Measurements from ENCODE around the gene TTC39C.

The TTC39C gene

GRCh38 chr18:23981369-23981980 lies 33.1 kb upstream of the TTC39C start:
- H3K4me1 ChIP-seq (ENCODE audit: low read length) = peaks cover 13% of the 10 kb centered on the region
- H3K4me2 ChIP-seq (ENCODE audit: low read length) = peak overlapping the region; percentile 38
- H3K9me3 ChIP-seq (ENCODE audit: insufficient read depth, low read length) = peaks cover 4% of the 10 kb centered on the region; the same call in 1 of the 2 replicates
- TF ChIP-seq, protein P1, sequence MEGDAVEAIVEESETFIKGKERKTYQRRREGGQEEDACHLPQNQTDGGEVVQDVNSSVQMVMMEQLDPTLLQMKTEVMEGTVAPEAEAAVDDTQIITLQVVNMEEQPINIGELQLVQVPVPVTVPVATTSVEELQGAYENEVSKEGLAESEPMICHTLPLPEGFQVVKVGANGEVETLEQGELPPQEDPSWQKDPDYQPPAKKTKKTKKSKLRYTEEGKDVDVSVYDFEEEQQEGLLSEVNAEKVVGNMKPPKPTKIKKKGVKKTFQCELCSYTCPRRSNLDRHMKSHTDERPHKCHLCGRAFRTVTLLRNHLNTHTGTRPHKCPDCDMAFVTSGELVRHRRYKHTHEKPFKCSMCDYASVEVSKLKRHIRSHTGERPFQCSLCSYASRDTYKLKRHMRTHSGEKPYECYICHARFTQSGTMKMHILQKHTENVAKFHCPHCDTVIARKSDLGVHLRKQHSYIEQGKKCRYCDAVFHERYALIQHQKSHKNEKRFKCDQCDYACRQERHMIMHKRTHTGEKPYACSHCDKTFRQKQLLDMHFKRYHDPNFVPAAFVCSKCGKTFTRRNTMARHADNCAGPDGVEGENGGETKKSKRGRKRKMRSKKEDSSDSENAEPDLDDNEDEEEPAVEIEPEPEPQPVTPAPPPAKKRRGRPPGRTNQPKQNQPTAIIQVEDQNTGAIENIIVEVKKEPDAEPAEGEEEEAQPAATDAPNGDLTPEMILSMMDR (IDR thresholded peaks at IDR 0.05; ENCODE audit: low read depth, low read length) = no peak
- H3K27ac ChIP-seq (ENCODE audit: low read length) = no peak overlapping the region
- H3K9ac ChIP-seq (ENCODE audit: low read length) = no peak overlapping the region
- no peaks in the 10 kb centered on the region for H3K79me2 ChIP-seq (ENCODE audit: low read length)
- peak overlapping the region; percentile 19; the same call in 1 of the 2 replicates for H3K4me3 ChIP-seq (ENCODE audit: low read length)
- H2AFZ ChIP-seq (ENCODE audit: low read depth, low read length) = no peak overlapping the region
- no peaks in the 10 kb centered on the region for H4K20me1 ChIP-seq (ENCODE audit: insufficient read depth, low read length)
- H3K27me3 ChIP-seq (ENCODE audit: low read depth, low read length) = no peaks in the 10 kb centered on the region
- H3K36me3 ChIP-seq (replicated peaks; ENCODE audit: low read depth, low read length) = no peaks in the 10 kb centered on the region

GRCh38 chr18:23982155-23983079 lies 32.1 kb upstream of the TTC39C start:
- H3K9ac ChIP-seq (ENCODE audit: low read length) = no peak overlapping the region
- no peak overlapping the region for H3K27ac ChIP-seq (ENCODE audit: low read length)

DNA sequence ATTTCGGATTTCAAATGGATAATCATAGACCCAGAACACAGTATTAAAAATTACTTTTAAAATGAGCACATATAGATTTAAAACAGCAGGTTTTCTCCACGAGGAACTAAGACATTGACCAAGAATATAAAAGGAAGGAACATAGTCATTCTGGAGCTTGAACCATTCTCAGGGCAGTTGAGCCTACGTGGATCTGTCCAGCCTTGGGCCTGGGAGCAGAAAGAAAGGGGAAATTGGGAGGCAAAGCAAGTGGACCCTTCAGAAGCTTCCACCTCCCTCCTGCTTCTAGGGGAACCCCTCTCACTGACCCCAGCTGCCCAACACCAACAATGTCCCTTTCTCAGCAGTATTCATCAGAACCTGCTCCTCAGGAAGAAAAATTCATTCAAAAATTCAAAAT lies 31.4 kb upstream of the TTC39C start:
- no peaks in the 10 kb centered on the region for H3K79me2 ChIP-seq (ENCODE audit: low read length)
- TF ChIP-seq, protein P1 (IDR thresholded peaks at IDR 0.05; ENCODE audit: low read depth, low read length) = no peak
- no peak for TF ChIP-seq EZH2phosphoT487 (IDR thresholded peaks at IDR 0.05; ENCODE audit: low read depth)
- no peaks in the 10 kb centered on the region for H3K36me3 ChIP-seq (replicated peaks; ENCODE audit: low read depth, low read length)
- no peak overlapping the region for H3K9ac ChIP-seq (ENCODE audit: low read length)
- H3K4me3 ChIP-seq (ENCODE audit: low read length) = no peak overlapping the region
- no peaks in the 10 kb centered on the region for H3K27me3 ChIP-seq (ENCODE audit: low read depth, low read length)
- no peak overlapping the region for H3K4me2 ChIP-seq (ENCODE audit: low read length)
- H3K4me1 ChIP-seq (ENCODE audit: low read length) = peaks cover 24% of the 10 kb centered on the region
- H3K27ac ChIP-seq (ENCODE audit: low read length) = no peak overlapping the region
- H2AFZ ChIP-seq (ENCODE audit: low read depth, low read length) = no peak overlapping the region
- peaks cover 4% of the 10 kb centered on the region; the same call in 1 of the 2 replicates for H3K9me3 ChIP-seq (ENCODE audit: insufficient read depth, low read length)
- no peaks in the 10 kb centered on the region for H4K20me1 ChIP-seq (ENCODE audit: insufficient read depth, low read length)

More at GRCh38 chr18:23982155-23983079, 32.1 kb upstream of the TTC39C start:
- Histone ChIP-seq H3K79me2 (ENCODE audit: low read length) (no peaks in the 10 kb centered on the region), H3K4me2 (ENCODE audit: low read length) (no peak overlapping the region), H4K20me1 (ENCODE audit: insufficient read depth, low read length) (no peaks in the 10 kb centered on the region), H3K4me1 (ENCODE audit: low read length) (peaks cover 23% of the 10 kb centered on the region), H3K27me3 (ENCODE audit: low read depth, low read length) (no peaks in the 10 kb centered on the region), H3K4me3 (ENCODE audit: low read length) (no peak overlapping the region), H2AFZ (ENCODE audit: low read depth, low read length) (no peak overlapping the region), H3K36me3 (replicated peaks; ENCODE audit: low read depth, low read length) (no peaks in the 10 kb centered on the region), H3K9me3 (ENCODE audit: insufficient read depth, low read length) (peaks cover 4% of the 10 kb centered on the region; the same call in 1 of the 2 replicates)
- no peak for TF ChIP-seq EZH2phosphoT487 (IDR thresholded peaks at IDR 0.05; ENCODE audit: low read depth)
- TF ChIP-seq, protein P1 (IDR thresholded peaks at IDR 0.05; ENCODE audit: low read depth, low read length) = no peak
